ENCODE data around the gene KCNH3. TPM values are rescaled to one million over a fixed set of nuclear protein-coding genes. Genes with fewer than 3 reads are reported as not detected.

The KCNH3 gene
- total and polyA plus RNA-seq, 2 of the 13 experiments (the other 11 are each of a cell fraction or from before 2014, with no cell fraction given): 0.01 to 0.07 TPM

DNA sequence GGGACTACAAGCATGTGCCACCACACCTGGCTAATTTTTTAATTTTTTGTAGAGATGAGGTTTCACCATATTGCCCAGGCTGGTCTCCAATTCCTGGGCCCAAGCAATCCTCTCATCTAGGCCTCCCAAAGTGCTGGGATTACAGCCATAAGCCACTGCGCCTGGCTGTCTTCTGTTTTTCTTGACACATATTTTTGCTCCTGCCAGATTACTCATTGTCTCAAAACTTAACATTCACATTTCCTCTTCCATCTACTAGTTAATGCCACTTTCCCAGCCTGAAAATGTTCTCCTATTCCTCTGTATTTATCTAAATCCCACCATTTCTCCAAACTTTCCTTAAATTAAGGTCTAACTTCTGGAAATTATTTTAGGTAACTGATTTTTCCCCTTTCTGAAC, 36.2 kb upstream of the KCNH3 start:
- Histone ChIP-seq H3K9me3 (ENCODE audit: low read length) (no peaks in the 10 kb centered on the region), H3K4me2 (ENCODE audit: low read depth, low read length) (no peak overlapping the region), H3K4me3 (replicated peaks in 1 of 3; ENCODE audit: insufficient read depth in 1 of 3, low read depth in 2 of 3, low read length in 3 of 3) (no peak overlapping the region), H2AFZ (ENCODE audit: low read length) (no peak overlapping the region), H4K20me1 (ENCODE audit: insufficient read depth, low read length) (no peaks in the 10 kb centered on the region), H3K27me3 (ENCODE audit: control insufficient read depth in 1 of 2, insufficient read depth in 2 of 2, low read length in 2 of 2) (no peaks in the 10 kb centered on the region), H3K4me1 (ENCODE audit: insufficient read depth, low read length) (no peaks in the 10 kb centered on the region), H3K36me3 (replicated peaks in 1 of 2; ENCODE audit: control insufficient read depth in 1 of 2, insufficient read depth in 2 of 2, low read length in 2 of 2) (peaks cover 3 to 38% of the 10 kb centered on the region in 2 experiments), H3K27ac (ENCODE audit: extremely low read length, insufficient read depth, low read length) (no peak overlapping the region), H3K9ac (ENCODE audit: insufficient read depth, low read depth, low read length) (no peak overlapping the region), H3K79me2 (ENCODE audit: insufficient read depth, low read length) (no peaks in the 10 kb centered on the region)
- ATAC-seq (no peak), DNase-seq (ENCODE audit: low spot score) (no peak), FAIRE-seq (no peak)
- WGBS (ENCODE audit: low lambda C conversion rate): 100% methylated on average over 1 of the region's 1 CpG
- no TSS peak for BruUV-seq (replicated peaks)
- no peak for TF ChIP-seq YEATS2 (CRISPR knock-in tag; IDR thresholded peaks at IDR 0.05; ENCODE audit: borderline replicate concordance)
- CTCF ChIA-PET (ENCODE audit: low intra/inter-chr PET ratio, low total read pairs): no interaction called here
- intact Hi-C loops (cut with micrococcal nuclease; ENCODE audit: unreplicated experiment) (no loop called here), in situ Hi-C loops (cut with HindIII; ENCODE audit: extremely low pct_ligation_motif_present, low pct_unique_long_range_greater_than_20kb) (no loop called here)
- POLR2A ChIA-PET: no interaction called here

DNA sequence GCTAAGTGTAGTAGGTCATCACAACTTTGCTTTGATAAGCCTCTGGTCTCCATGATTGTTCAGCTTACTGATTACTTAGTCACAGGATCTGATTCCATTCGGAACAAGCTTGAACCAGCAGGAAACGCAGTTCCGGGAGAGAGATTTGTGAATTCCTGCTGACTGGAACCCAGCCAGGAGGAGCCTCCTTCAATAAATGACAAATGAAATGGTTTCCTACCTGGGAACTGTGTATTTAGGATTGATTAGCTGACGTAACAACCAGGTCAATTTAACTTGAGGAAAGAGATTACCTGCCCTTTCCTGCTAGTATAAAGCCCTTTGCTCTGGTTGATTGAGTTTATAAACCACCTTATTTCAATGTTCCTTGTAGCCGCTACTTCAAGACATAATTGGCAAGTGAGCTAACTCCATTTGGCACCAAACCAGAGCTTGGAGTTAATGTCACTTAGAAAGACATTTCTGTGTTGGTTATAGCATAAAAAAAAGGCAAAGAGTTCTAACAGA, 35.1 kb upstream of the KCNH3 start:
- POLR2A ChIA-PET: interaction anchor here (0.8 kb wide), 1 partner anchor 145 kb away, joined by 5 read pairs; no protein-coding TSS in a partner anchor
- no peaks in the 10 kb centered on the region for H3K9me3 ChIP-seq (ENCODE audit: low read length)
- peaks cover 3 to 33% of the 10 kb centered on the region in 2 experiments for H3K36me3 ChIP-seq (replicated peaks in 1 of 2; ENCODE audit: control insufficient read depth in 1 of 2, insufficient read depth in 2 of 2, low read length in 2 of 2)
- DNase-seq (ENCODE audit: low spot score) (no peak), FAIRE-seq (no peak), ATAC-seq (no peak)
- no peak overlapping the region for H3K4me3 ChIP-seq (replicated peaks in 1 of 3; ENCODE audit: insufficient read depth in 1 of 3, low read depth in 2 of 3, low read length in 3 of 3)
- H4K20me1 ChIP-seq (ENCODE audit: insufficient read depth, low read length): no peaks in the 10 kb centered on the region
- no peak overlapping the region for H2AFZ ChIP-seq (ENCODE audit: low read length)
- H3K9ac ChIP-seq (ENCODE audit: insufficient read depth, low read depth, low read length): no peak overlapping the region
- no peaks in the 10 kb centered on the region for H3K4me1 ChIP-seq (ENCODE audit: insufficient read depth, low read length)
- H3K27ac ChIP-seq (ENCODE audit: extremely low read length, insufficient read depth, low read length): no peak overlapping the region
- in situ Hi-C loops (cut with HindIII; ENCODE audit: extremely low pct_ligation_motif_present, low pct_unique_long_range_greater_than_20kb) (no loop called here), intact Hi-C loops (cut with micrococcal nuclease; ENCODE audit: unreplicated experiment) (no loop called here)
- CTCF ChIA-PET (ENCODE audit: low intra/inter-chr PET ratio, low total read pairs): no interaction called here
- no peak overlapping the region for H3K4me2 ChIP-seq (ENCODE audit: low read depth, low read length)
- WGBS (ENCODE audit: low lambda C conversion rate): 96% methylated on average over 5 of the region's 5 CpGs
- no peaks in the 10 kb centered on the region for H3K79me2 ChIP-seq (ENCODE audit: insufficient read depth, low read length)
- BruUV-seq (replicated peaks): TSS peak; percentile 19
- H3K27me3 ChIP-seq (ENCODE audit: control insufficient read depth in 1 of 2, insufficient read depth in 2 of 2, low read length in 2 of 2): no peaks in the 10 kb centered on the region
- TF ChIP-seq, protein P1, sequence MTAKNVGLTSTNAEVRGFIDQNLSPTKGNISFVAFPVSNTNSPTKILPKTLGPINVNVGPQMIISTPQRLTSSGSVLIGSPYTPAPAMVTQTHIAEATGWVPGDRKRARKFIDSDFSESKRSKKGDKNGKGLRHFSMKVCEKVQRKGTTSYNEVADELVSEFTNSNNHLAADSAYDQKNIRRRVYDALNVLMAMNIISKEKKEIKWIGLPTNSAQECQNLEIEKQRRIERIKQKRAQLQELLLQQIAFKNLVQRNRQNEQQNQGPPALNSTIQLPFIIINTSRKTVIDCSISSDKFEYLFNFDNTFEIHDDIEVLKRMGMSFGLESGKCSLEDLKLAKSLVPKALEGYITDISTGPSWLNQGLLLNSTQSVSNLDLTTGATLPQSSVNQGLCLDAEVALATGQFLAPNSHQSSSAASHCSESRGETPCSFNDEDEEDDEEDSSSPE (CRISPR knock-in tag; IDR thresholded peaks at IDR 0.05): no peak
- TF ChIP-seq TBL1XR1 (IDR thresholded peaks at IDR 0.05; ENCODE audit: borderline replicate concordance, low read length, partially characterized antibody) (no peak), SYNCRIP (IDR thresholded peaks at IDR 0.05; ENCODE audit: insufficient read depth, low read depth, low read length) (no peak), HNF4A (CRISPR knock-in tag; IDR thresholded peaks at IDR 0.05) (no peak), AHR (CRISPR knock-in tag; IDR thresholded peaks at IDR 0.05) (no peak), ZSCAN30 (CRISPR knock-in tag; IDR thresholded peaks at IDR 0.05) (no peak), ZNF17 (CRISPR knock-in tag; IDR thresholded peaks at IDR 0.05) (no peak), LCORL (IDR thresholded peaks at IDR 0.05) (no peak), LCORL (CRISPR knock-in tag; IDR thresholded peaks at IDR 0.05) (no peak)
- TF ChIP-seq, protein P2, sequence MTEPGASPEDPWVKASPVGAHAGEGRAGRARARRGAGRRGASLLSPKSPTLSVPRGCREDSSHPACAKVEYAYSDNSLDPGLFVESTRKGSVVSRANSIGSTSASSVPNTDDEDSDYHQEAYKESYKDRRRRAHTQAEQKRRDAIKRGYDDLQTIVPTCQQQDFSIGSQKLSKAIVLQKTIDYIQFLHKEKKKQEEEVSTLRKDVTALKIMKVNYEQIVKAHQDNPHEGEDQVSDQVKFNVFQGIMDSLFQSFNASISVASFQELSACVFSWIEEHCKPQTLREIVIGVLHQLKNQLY (CRISPR knock-in tag; IDR thresholded peaks at IDR 0.05): no peak
- TF ChIP-seq, protein P3, sequence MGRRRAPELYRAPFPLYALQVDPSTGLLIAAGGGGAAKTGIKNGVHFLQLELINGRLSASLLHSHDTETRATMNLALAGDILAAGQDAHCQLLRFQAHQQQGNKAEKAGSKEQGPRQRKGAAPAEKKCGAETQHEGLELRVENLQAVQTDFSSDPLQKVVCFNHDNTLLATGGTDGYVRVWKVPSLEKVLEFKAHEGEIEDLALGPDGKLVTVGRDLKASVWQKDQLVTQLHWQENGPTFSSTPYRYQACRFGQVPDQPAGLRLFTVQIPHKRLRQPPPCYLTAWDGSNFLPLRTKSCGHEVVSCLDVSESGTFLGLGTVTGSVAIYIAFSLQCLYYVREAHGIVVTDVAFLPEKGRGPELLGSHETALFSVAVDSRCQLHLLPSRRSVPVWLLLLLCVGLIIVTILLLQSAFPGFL (CRISPR knock-in tag; IDR thresholded peaks at IDR 0.05): no peak
- TF ChIP-seq, protein P4, sequence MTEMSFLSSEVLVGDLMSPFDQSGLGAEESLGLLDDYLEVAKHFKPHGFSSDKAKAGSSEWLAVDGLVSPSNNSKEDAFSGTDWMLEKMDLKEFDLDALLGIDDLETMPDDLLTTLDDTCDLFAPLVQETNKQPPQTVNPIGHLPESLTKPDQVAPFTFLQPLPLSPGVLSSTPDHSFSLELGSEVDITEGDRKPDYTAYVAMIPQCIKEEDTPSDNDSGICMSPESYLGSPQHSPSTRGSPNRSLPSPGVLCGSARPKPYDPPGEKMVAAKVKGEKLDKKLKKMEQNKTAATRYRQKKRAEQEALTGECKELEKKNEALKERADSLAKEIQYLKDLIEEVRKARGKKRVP (CRISPR knock-in tag; IDR thresholded peaks at IDR 0.05): no peak
- TF ChIP-seq, protein P5, sequence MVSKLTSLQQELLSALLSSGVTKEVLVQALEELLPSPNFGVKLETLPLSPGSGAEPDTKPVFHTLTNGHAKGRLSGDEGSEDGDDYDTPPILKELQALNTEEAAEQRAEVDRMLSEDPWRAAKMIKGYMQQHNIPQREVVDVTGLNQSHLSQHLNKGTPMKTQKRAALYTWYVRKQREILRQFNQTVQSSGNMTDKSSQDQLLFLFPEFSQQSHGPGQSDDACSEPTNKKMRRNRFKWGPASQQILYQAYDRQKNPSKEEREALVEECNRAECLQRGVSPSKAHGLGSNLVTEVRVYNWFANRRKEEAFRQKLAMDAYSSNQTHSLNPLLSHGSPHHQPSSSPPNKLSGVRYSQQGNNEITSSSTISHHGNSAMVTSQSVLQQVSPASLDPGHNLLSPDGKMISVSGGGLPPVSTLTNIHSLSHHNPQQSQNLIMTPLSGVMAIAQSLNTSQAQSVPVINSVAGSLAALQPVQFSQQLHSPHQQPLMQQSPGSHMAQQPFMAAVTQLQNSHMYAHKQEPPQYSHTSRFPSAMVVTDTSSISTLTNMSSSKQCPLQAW (CRISPR knock-in tag; IDR thresholded peaks at IDR 0.05): no peak

Measured in HepG2 (cell line).